ENCODE results near the gene TMOD3. TPM values are rescaled to one million over a fixed set of nuclear protein-coding genes. Genes with fewer than 3 reads are reported as not detected.

TMOD3 gene
- total RNA-seq, 2 donors from 2014 or later: 18.7 to 19.7 TPM

DNA sequence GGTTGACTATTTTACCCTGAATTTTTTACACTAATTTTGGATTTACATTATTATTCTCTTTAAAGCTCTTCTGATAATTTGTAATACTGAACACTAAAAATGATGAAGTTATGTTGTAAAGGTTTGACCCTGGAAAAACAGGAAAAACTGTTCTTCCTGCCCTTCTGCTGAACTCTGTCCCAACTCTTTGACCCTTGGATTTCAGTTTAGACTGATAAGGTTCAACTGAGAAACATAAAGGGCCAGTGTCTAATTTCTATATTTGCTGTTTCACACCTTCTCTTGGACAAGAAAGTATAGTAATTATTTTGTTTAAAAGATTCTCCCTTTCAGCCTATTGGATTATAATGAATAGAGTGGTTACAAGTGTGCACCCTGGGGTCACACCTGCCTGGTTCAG is 12.8 kb upstream of the TMOD3 start:
- no peak overlapping the region for H3K4me3 ChIP-seq
- H3K27ac ChIP-seq: no peak overlapping the region
- H3K27me3 ChIP-seq: no peaks in the 10 kb centered on the region
- no peaks in the 10 kb centered on the region for H3K36me3 ChIP-seq
- no peak for DNase-seq (ENCODE audit: low spot score)
- TF ChIP-seq, protein P1, sequence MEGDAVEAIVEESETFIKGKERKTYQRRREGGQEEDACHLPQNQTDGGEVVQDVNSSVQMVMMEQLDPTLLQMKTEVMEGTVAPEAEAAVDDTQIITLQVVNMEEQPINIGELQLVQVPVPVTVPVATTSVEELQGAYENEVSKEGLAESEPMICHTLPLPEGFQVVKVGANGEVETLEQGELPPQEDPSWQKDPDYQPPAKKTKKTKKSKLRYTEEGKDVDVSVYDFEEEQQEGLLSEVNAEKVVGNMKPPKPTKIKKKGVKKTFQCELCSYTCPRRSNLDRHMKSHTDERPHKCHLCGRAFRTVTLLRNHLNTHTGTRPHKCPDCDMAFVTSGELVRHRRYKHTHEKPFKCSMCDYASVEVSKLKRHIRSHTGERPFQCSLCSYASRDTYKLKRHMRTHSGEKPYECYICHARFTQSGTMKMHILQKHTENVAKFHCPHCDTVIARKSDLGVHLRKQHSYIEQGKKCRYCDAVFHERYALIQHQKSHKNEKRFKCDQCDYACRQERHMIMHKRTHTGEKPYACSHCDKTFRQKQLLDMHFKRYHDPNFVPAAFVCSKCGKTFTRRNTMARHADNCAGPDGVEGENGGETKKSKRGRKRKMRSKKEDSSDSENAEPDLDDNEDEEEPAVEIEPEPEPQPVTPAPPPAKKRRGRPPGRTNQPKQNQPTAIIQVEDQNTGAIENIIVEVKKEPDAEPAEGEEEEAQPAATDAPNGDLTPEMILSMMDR (IDR thresholded peaks at IDR 0.05): no peak
- H3K4me1 ChIP-seq: no peaks in the 10 kb centered on the region
- peaks cover 0 to 16% of the 10 kb centered on the region in 2 donors for H3K9me3 ChIP-seq

DNA sequence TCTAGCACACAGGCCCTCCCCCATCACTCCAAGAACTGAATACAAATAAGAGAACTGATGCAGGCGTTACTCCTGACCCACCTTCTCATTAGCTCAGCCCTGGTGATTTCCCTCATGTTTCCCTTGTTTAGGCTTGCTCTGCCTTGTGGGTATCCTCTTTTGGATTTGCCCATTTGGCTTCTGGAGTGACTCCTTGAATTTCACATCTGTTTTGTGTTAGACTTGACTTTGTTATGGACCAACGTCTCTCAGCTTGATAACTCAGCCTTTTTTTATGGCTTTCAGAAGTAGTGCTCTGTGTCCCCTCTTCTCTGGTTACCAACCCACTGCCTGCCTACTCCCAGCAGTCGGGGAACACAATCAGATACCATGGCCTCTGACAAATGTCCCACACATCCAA is 11.3 kb upstream of the TMOD3 start:
- no peak overlapping the region for H3K4me3 ChIP-seq

GRCh38 chr15:51825698-51826097 is 3.8 kb upstream of the TMOD3 start:
- Histone ChIP-seq H3K27me3 (no peaks in the 10 kb centered on the region), H3K9me3 (peaks cover 0 to 12% of the 10 kb centered on the region in 2 donors), H3K4me1 (peaks cover 0 to 7% of the 10 kb centered on the region in 2 donors), H3K36me3 (no peaks in the 10 kb centered on the region), H3K27ac (no peak overlapping the region), H3K4me3 (no peak overlapping the region)
- no peak for DNase-seq (ENCODE audit: low spot score)
- TF ChIP-seq, protein P1 (IDR thresholded peaks at IDR 0.05): no peak

More for the DNA sequence above, 11.3 kb upstream of the TMOD3 start:
- DNase-seq (ENCODE audit: low spot score): no peak
- TF ChIP-seq, protein P1 (IDR thresholded peaks at IDR 0.05): no peak
- peaks cover 0 to 19% of the 10 kb centered on the region in 2 donors for H3K9me3 ChIP-seq
- no peaks in the 10 kb centered on the region for H3K27me3 ChIP-seq
- H3K36me3 ChIP-seq: no peaks in the 10 kb centered on the region
- no peak overlapping the region for H3K27ac ChIP-seq
- no peaks in the 10 kb centered on the region for H3K4me1 ChIP-seq

DNA sequence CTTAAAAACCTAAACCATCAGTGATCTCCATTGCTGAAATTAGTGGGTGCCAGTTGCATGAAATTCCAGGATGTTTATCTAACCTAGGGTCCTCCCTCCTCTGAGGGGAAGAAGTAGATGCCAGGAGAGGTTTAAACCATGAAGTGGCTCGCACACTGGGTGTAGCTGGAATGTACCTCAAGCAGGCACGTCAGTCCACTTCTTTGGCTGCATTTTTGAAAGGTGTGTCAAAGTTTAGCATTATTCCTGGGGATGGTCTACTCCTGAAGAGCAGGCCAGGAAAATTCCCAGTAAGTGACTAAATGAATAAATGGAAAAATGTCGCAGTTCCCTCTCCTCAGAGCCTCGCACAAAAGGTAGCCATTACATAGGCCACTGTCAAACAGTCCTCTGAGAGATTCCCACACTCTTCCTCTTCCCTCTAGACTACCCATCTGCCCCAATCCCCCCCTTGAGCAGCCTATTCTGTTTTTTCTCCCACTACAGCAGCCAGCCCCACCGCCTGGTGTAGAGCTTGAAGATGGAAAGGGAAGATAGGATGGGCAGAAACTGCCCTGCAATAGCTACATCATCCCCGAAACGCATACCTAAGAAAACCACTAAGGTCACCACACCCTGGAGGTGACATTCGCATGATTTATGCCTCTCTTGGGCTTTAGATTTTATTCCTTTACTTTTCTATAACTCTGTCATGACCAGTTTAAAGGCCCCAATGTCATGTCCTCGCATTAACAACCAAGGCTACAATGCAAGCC is 655 bp upstream of the TMOD3 start:
- TF ChIP-seq, protein P1 (IDR thresholded peaks at IDR 0.05): no peak
- peak overlapping the region; percentile 94 to 97 for H3K27ac ChIP-seq
- H3K9me3 ChIP-seq: no peaks in the 10 kb centered on the region
- H3K4me3 ChIP-seq: no peak overlapping the region
- DNase-seq (ENCODE audit: low spot score): no peak
- no peaks in the 10 kb centered on the region for H3K27me3 ChIP-seq
- peaks cover 0 to 30% of the 10 kb centered on the region in 2 donors for H3K4me1 ChIP-seq
- no peaks in the 10 kb centered on the region for H3K36me3 ChIP-seq

DNA sequence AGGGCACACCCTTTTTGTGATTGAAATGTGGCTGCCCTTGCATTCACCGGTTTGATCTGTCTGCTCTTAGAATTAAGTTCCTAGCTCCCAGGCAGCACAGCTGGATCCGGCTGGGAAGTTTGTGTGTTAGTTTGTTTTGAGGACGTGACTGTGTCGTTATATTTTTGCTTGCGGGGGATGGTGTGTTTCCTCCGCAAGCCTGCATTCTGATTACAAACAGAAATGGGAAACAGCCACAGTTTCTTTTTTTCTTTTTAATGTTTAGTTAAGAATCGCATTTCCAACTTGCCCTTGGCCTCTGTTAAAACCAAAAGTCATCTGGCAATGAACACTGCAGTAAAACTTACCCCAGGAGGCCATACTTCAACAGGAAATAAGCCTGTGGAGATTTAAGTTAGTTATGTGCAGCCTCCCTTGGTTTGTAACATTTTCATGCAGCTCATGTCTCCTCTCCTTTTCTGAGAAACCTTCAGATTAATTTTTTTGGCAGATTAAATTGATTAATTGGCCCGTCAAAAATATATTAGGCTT is 888 bp downstream of the TMOD3 start:
- Histone ChIP-seq H3K27me3 (no peaks in the 10 kb centered on the region), H3K27ac (peak overlapping the region; percentile 94 to 97), H3K9me3 (no peaks in the 10 kb centered on the region), H3K36me3 (no peaks in the 10 kb centered on the region), H3K4me3 (peak overlapping the region; percentile 99), H3K4me1 (peaks cover 0 to 39% of the 10 kb centered on the region in 2 donors)
- peak; percentile 62 for DNase-seq (ENCODE audit: low spot score)
- TF ChIP-seq, protein P1 (IDR thresholded peaks at IDR 0.05): no peak

Data from right atrium auricular region (tissue), 2 donors.